Lung (tissue), 12 donors: ENCODE data around the gene LAMP1. TPM values are rescaled to one million over a fixed set of nuclear protein-coding genes. Genes with fewer than 3 reads are reported as not detected.
A peak's percentile ranks its signal among the peaks of the same experiment; 100 is the strongest.

ENCODE experiments used
- ATAC-seq: fragments of 200-7000 bp; cut with Tn5 transposase; one replicate; pipeline ENCODE4 v1.9.1; 2020; ENCODE audit warnings: moderate number of reproducible peaks; ENCODE audit not compliant: insufficient read depth, low FRiP score
- DNase-seq, 3 donors: peaks; one replicate each; pipeline ENCODE4 v3.0.0-alpha.2; 2013 to 2017
- H3K27ac ChIP-seq, 2 donors: one replicate each; pipeline ENCODE4 v1.5.1; 2013; ENCODE audit warnings: mild to moderate bottlenecking in 2 of 2, moderate library complexity in 2 of 2, control low read depth in 1 of 2, inconsistent platforms in 1 of 2, low read depth in 1 of 2, low read length in 1 of 2
- H3K27me3 ChIP-seq, 3 donors: one replicate each; pipeline ENCODE4 v1.5.1; 2013; ENCODE audit warnings: low read length in 2 of 3; ENCODE audit not compliant: control insufficient read depth in 3 of 3, insufficient read depth in 3 of 3
- H3K36me3 ChIP-seq, 4 donors: one replicate each; pipeline ENCODE4 v1.5.1; 2013; ENCODE audit warnings: low read length in 4 of 4, mild to moderate bottlenecking in 1 of 4, moderate library complexity in 1 of 4; ENCODE audit not compliant: control insufficient read depth in 4 of 4, insufficient read depth in 4 of 4
- H3K4me1 ChIP-seq, 5 donors: one replicate each; pipeline ENCODE4 v1.5.1; 2013; ENCODE audit warnings: low read length in 5 of 5, mild to moderate bottlenecking in 2 of 5, moderate library complexity in 1 of 5; ENCODE audit not compliant: control insufficient read depth in 5 of 5, insufficient read depth in 5 of 5
- H3K4me3 ChIP-seq: one replicate; pipeline ENCODE4 v1.5.1; 2013; ENCODE audit warnings: mild to moderate bottlenecking, control low read depth, moderate library complexity
- H3K9ac ChIP-seq, 2 donors: one replicate each; pipeline ENCODE4 v1.5.1; 2013; ENCODE audit warnings: low read length in 2 of 2, control low read depth in 1 of 2; ENCODE audit not compliant: insufficient read depth in 1 of 2
- H3K9me3 ChIP-seq, 4 donors: one replicate each; pipeline ENCODE4 v1.5.1; 2013; ENCODE audit warnings: low read length in 3 of 4, mild to moderate bottlenecking in 1 of 4, moderate library complexity in 1 of 4; ENCODE audit not compliant: control insufficient read depth in 4 of 4, insufficient read depth in 3 of 4
- WGBS, 2 donors: extraction: QIAGEN DNeasy Blood & Tissue Kit; methylation state at CpG; one replicate each; pipeline ENCODE4 v1.1.7; 2013; 5-methylcytosine and 5-hydroxymethylcytosine counted together
- polyA plus RNA-seq, 2 donors: library from polyadenylated mRNA; stranded (reverse); fragments of 200-250 nt; gene quantifications; one replicate each; pipeline ENCODE4 v1.2.1, GENCODE V29; 2013
- total RNA-seq, 2 donors: library from RNA; depleted of rRNA in 1 of 2; stranded (reverse); fragments of >200 nt in 1 of 2; gene quantifications; one replicate each; pipeline ENCODE4 v1.2.1, GENCODE V29; 2014 to 2021
- TF ChIP-seq, protein P1 (sequence below): IDR thresholded peaks from 2 replicates; pipeline ENCODE4 v1.5.1; 2012; ENCODE audit warnings: mild to moderate bottlenecking; ENCODE audit errors: control extremely low read depth, extremely low read depth
- donor health status: control.
- donor health status: control.
- donor health status: Bipolar disorder and iron deficiency.
- donor health status: healthy.
- donor health status: DM: yes; HTN: yes; CAD: no.

LAMP1 gene
- total and polyA plus RNA-seq, 4 donors, result 76.8 to 320 (median 150) TPM

DNA sequence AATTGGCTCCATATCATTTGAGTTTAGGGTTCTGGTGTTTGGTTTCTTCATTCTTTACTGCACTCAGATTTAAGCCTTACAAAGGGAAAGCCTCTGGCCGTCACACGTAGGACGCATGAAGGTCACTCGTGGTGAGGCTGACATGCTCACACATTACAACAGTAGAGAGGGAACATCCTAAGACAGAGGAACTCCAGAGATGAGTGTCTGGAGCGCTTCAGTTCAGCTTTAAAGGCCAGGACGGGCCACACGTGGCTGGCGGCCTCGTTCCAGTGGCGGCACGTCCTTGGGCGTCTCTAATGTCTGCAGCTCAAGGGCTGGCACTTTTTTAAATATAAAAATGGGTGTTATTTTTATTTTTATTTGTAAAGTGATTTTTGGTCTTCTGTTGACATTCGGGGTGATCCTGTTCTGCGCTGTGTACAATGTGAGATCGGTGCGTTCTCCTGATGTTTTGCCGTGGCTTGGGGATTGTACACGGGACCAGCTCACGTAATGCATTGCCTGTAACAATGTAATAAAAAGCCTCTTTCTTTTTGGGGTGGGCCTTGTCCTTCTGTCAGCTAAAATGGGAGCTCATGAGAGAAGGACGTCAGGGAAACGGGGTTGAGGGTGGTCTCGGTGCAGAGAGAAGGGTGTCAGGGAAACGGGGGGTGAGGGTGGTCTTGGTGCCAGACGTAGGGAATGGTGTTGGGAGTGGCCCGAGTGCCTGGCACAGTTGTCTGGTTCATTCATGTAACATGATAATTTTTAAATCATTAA lies 26.0 kb downstream of the LAMP1 start:
- WGBS, 2 donors, result 96 to 98% methylated on average over 25 of the region's 25 CpGs
- H3K36me3 ChIP-seq, result peaks cover 16 to 54% (median 24%) of the 10 kb centered on the region in 4 donors

GRCh38 chr13:113323869-113324268 lies 26.8 kb downstream of the LAMP1 start:
- peaks cover 16 to 50% (median 24%) of the 10 kb centered on the region in 4 donors for H3K36me3 ChIP-seq
- 96 to 98% methylated on average over 7 of the region's 7 CpGs for WGBS, 2 donors

More for the DNA sequence above, 26.0 kb downstream of the LAMP1 start:
- no peaks in the 10 kb centered on the region for H3K27me3 ChIP-seq
- TF ChIP-seq, protein P1, sequence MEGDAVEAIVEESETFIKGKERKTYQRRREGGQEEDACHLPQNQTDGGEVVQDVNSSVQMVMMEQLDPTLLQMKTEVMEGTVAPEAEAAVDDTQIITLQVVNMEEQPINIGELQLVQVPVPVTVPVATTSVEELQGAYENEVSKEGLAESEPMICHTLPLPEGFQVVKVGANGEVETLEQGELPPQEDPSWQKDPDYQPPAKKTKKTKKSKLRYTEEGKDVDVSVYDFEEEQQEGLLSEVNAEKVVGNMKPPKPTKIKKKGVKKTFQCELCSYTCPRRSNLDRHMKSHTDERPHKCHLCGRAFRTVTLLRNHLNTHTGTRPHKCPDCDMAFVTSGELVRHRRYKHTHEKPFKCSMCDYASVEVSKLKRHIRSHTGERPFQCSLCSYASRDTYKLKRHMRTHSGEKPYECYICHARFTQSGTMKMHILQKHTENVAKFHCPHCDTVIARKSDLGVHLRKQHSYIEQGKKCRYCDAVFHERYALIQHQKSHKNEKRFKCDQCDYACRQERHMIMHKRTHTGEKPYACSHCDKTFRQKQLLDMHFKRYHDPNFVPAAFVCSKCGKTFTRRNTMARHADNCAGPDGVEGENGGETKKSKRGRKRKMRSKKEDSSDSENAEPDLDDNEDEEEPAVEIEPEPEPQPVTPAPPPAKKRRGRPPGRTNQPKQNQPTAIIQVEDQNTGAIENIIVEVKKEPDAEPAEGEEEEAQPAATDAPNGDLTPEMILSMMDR, result no peak
- peaks cover 0 to 3% (median 0%) of the 10 kb centered on the region in 4 donors for H3K9me3 ChIP-seq
- no peak overlapping the region for H3K27ac ChIP-seq
- H3K4me3 ChIP-seq, result no peak overlapping the region
- DNase-seq (peak in 2 of 3 donors; percentile 18 to 49), ATAC-seq (no peak)
- peaks cover 0 to 10% (median 0%) of the 10 kb centered on the region in 5 donors for H3K4me1 ChIP-seq
- no peak overlapping the region for H3K9ac ChIP-seq

GRCh38 chr13:113324398-113324797 lies 27.4 kb downstream of the LAMP1 start:
- 86 to 89% methylated on average over 12 of the region's 12 CpGs for WGBS, 2 donors
- peaks cover 16 to 45% (median 22%) of the 10 kb centered on the region in 4 donors for H3K36me3 ChIP-seq

More at GRCh38 chr13:113323869-113324268, 26.8 kb downstream of the LAMP1 start:
- TF ChIP-seq, protein P1, result no peak
- H3K9me3 ChIP-seq, result peaks cover 0 to 3% (median 0%) of the 10 kb centered on the region in 4 donors
- ATAC-seq (no peak), DNase-seq (no peak)
- H3K4me1 ChIP-seq, result peaks cover 0 to 10% (median 0%) of the 10 kb centered on the region in 5 donors
- no peak overlapping the region for H3K4me3 ChIP-seq
- no peak overlapping the region for H3K27ac ChIP-seq
- H3K9ac ChIP-seq, result no peak overlapping the region
- no peaks in the 10 kb centered on the region for H3K27me3 ChIP-seq

More at GRCh38 chr13:113324398-113324797, 27.4 kb downstream of the LAMP1 start:
- H3K27ac ChIP-seq, result no peak overlapping the region
- DNase-seq, result no peak
- no peaks in the 10 kb centered on the region for H3K27me3 ChIP-seq
- no peak for ATAC-seq
- TF ChIP-seq, protein P1, result no peak
- H3K9me3 ChIP-seq, result peaks cover 0 to 3% (median 0%) of the 10 kb centered on the region in 4 donors
- no peak overlapping the region for H3K9ac ChIP-seq
- peaks cover 0 to 10% (median 0%) of the 10 kb centered on the region in 5 donors for H3K4me1 ChIP-seq
- no peak overlapping the region for H3K4me3 ChIP-seq
